Esophagus muscularis mucosa (tissue), 4 donors: ENCODE data around the gene MMP23B. TPM values are rescaled to one million over a fixed set of nuclear protein-coding genes. Genes with fewer than 3 reads are reported as not detected.

Source experiments
- DNase-seq: peaks from one replicate; pipeline ENCODE4 v3.0.0-alpha.2; 2017; ENCODE audit errors: extremely low spot score
- H3K27ac ChIP-seq, 4 donors: fragments of 200-600 bp; sonication (generic); replicated peaks in 1 of 4; 1 replicate in 3 of 4; 2 replicates in 1 of 4; pipeline ENCODE4 v1.5.1; 2016 to 2019; ENCODE audit warnings: mild to moderate bottlenecking in 1 of 4
- H3K27me3 ChIP-seq, 4 donors: fragments of 200-600 bp; sonication (generic); one replicate each; pipeline versions ENCODE4 v1.5.1 to v1.6.0; 2016 to 2019
- H3K36me3 ChIP-seq, 4 donors: fragments of 200-600 bp; sonication (generic); one replicate each; pipeline ENCODE4 v1.5.1; 2016 to 2019
- H3K4me1 ChIP-seq, 4 donors: fragments of 200-600 bp; sonication (generic); one replicate each; pipeline ENCODE4 v1.5.1; 2016 to 2019
- H3K4me3 ChIP-seq, 4 donors: fragments of 200-600 bp; sonication (generic); 1 replicate in 2 of 4; 2 replicates in 2 of 4; pipeline ENCODE4 v1.5.1; 2016 to 2019; ENCODE audit warnings: mild to moderate bottlenecking in 4 of 4, moderate library complexity in 1 of 4
- H3K9me3 ChIP-seq, 4 donors: fragments of 200-600 bp; sonication (generic); 1 replicate in 3 of 4; 2 replicates in 1 of 4; pipeline ENCODE4 v1.5.1; 2016 to 2019
- CTCF ChIP-seq, 3 experiments: fragments of 200-600 bp in 2 of 3; fragments of 450-650 bp in 1 of 3; sonication (generic) in 2 of 3; IDR thresholded peaks; one replicate each; pipeline ENCODE4 v1.5.1; 2017 to 2019; ENCODE audit warnings: antibody characterized with exemption in 3 of 3, mild to moderate bottlenecking in 2 of 3, moderate library complexity in 1 of 3
- EP300 ChIP-seq: sonication (generic); formaldehyde crosslinking; IDR thresholded peaks from one replicate; pipeline ENCODE4 v1.6.1; 2017; ENCODE audit warnings: antibody characterized with exemption
- POLR2A ChIP-seq: fragments of 450-650 bp; IDR thresholded peaks from one replicate; pipeline ENCODE4 v1.6.1; 2017; ENCODE audit warnings: antibody characterized with exemption, moderate library complexity, mild to moderate bottlenecking, low read depth
- POLR2AphosphoS5 ChIP-seq, 2 donors: sonication (generic); formaldehyde crosslinking; IDR thresholded peaks; one replicate each; pipeline ENCODE4 v1.6.1; 2017; ENCODE audit warnings: antibody characterized with exemption in 2 of 2
- WGBS: methylation state at CpG from one replicate; pipeline ENCODE4 v1.1.5; 2018; 5-methylcytosine and 5-hydroxymethylcytosine counted together
- intact Hi-C: fragments of 100-400 bp; cut with DNase I; formaldehyde crosslinking; loops from one replicate; pipeline ENCODE4 v1.15.1; 2023
- total RNA-seq, 4 donors: library from RNA; depleted of rRNA; stranded (reverse); fragments of >200 nt; gene quantifications; one replicate each; pipeline versions ENCODE4 v1.1.0 to v1.2.1, GENCODE V29; 2016

Gene MMP23B
- total RNA-seq = 10 to 100 TPM in 3 of 4 donors, 1 to 10 TPM in 1; 3.2 to 19.5 (median 14.0) TPM

- H3K27me3 ChIP-seq = peaks cover 10 to 44% (median 22%) of the 10 kb centered on the region in 4 donors
Observed at GRCh38 chr1:1631782-1632420, at the start of gene MMP23B. Gene MMP23B, plus strand, starts transcription at chr1:1632173. Its CDS starts 46 bp downstream, at chr1:1632219.

GRCh38 chr1:1582585-1583346 lies 49.2 kb upstream of the MMP23B start:
- no peak overlapping the region for H3K27ac ChIP-seq
- intact Hi-C loops = no loop called here
- no peaks in the 10 kb centered on the region for H3K36me3 ChIP-seq
- no peak overlapping the region for H3K4me3 ChIP-seq
- H3K9me3 ChIP-seq = no peaks in the 10 kb centered on the region
- DNase-seq = no peak
- TF ChIP-seq EP300 (no peak), POLR2A (no peak), CTCF (IDR thresholded peaks at IDR 0.05) (no peak), POLR2AphosphoS5 (IDR thresholded peaks at IDR 0.05) (no peak)
- peaks cover 0 to 47% (median 0%) of the 10 kb centered on the region in 4 donors for H3K27me3 ChIP-seq
- WGBS = 77% methylated on average over 9 of the region's 9 CpGs
- no peaks in the 10 kb centered on the region for H3K4me1 ChIP-seq

More at GRCh38 chr1:1631782-1632420, at the start of gene MMP23B:
- DNase-seq = no peak
- no peaks in the 10 kb centered on the region for H3K9me3 ChIP-seq
- intact Hi-C loops = no loop called here
- 6% methylated on average over 14 of the region's 48 CpGs for WGBS
- peak within 1 kb of the TSS; percentile 41 to 54 (median 46) for H3K4me3 ChIP-seq
- TF ChIP-seq EP300 (no peak), POLR2A (no peak), POLR2AphosphoS5 (IDR thresholded peaks at IDR 0.05) (no peak), CTCF (IDR thresholded peaks at IDR 0.05) (no peak)
- peak within 1 kb of the TSS; percentile 77 to 87 (median 82) for H3K27ac ChIP-seq
- H3K36me3 ChIP-seq = peaks cover 21 to 36% (median 29%) of the 10 kb centered on the region in 4 donors
- peaks cover 10 to 26% (median 25%) of the 10 kb centered on the region in 4 donors for H3K4me1 ChIP-seq

GRCh38 chr1:1583347-1584010 lies 48.5 kb upstream of the MMP23B start:
- H3K27ac ChIP-seq = no peak overlapping the region
- WGBS = 83% methylated on average over 18 of the region's 23 CpGs
- DNase-seq = no peak

GRCh38 chr1:1591452-1591851 lies 40.5 kb upstream of the MMP23B start:
- intact Hi-C loops = no loop called here
- TF ChIP-seq CTCF (IDR thresholded peaks at IDR 0.05) (no peak), POLR2A (no peak), EP300 (no peak), POLR2AphosphoS5 (IDR thresholded peaks at IDR 0.05) (no peak)
- Histone ChIP-seq H3K9me3 (no peaks in the 10 kb centered on the region), H3K4me1 (no peaks in the 10 kb centered on the region), H3K4me3 (no peak overlapping the region), H3K36me3 (no peaks in the 10 kb centered on the region), H3K27ac (no peak overlapping the region), H3K27me3 (peaks cover 0 to 42% (median 0%) of the 10 kb centered on the region in 4 donors)
- 90% methylated on average over 11 of the region's 13 CpGs for WGBS
- DNase-seq = no peak

More at GRCh38 chr1:1583347-1584010, 48.5 kb upstream of the MMP23B start:
- TF ChIP-seq POLR2AphosphoS5 (IDR thresholded peaks at IDR 0.05) = no peak
- TF ChIP-seq CTCF (IDR thresholded peaks at IDR 0.05) = no peak
- TF ChIP-seq EP300 = no peak
- no peak for TF ChIP-seq POLR2A
- H3K27me3 ChIP-seq = peaks cover 0 to 52% (median 0%) of the 10 kb centered on the region in 4 donors
- no peak overlapping the region for H3K4me3 ChIP-seq
- no peaks in the 10 kb centered on the region for H3K36me3 ChIP-seq
- no peaks in the 10 kb centered on the region for H3K9me3 ChIP-seq
- H3K4me1 ChIP-seq = no peaks in the 10 kb centered on the region
- intact Hi-C loops = no loop called here
